Measurements from ENCODE around the gene RBMS3.

RBMS3 gene

GRCh38 chr3:29949940-29950616 lies 669.2 kb downstream of the RBMS3 start:
- no peaks in the 10 kb centered on the region for H3K79me2 ChIP-seq (ENCODE audit: control insufficient read depth, insufficient read depth, low read length, unreplicated experiment)
- H3K27me3 ChIP-seq (ENCODE audit: insufficient read depth, low read length) = no peaks in the 10 kb centered on the region
- peaks cover 7% of the 10 kb centered on the region for H3K4me1 ChIP-seq (ENCODE audit: control insufficient read depth, insufficient read depth, low read length, unreplicated experiment)
- H3K36me3 ChIP-seq (ENCODE audit: insufficient read depth, low read length) = no peaks in the 10 kb centered on the region
- no peak overlapping the region for H2AFZ ChIP-seq (ENCODE audit: low read length, unreplicated experiment)
- H3K4me3 ChIP-seq (ENCODE audit: low read depth, low read length) = no peak overlapping the region
- no peak overlapping the region for H3K27ac ChIP-seq (ENCODE audit: low read depth, low read length)

GRCh38 chr3:29952431-29952830 lies 671.6 kb downstream of the RBMS3 start:
- Histone ChIP-seq H3K27ac (ENCODE audit: low read depth, low read length) (no peak overlapping the region), H3K4me3 (ENCODE audit: low read depth, low read length) (no peak overlapping the region), H3K79me2 (ENCODE audit: control insufficient read depth, insufficient read depth, low read length, unreplicated experiment) (no peaks in the 10 kb centered on the region), H3K4me1 (ENCODE audit: control insufficient read depth, insufficient read depth, low read length, unreplicated experiment) (peaks cover 7% of the 10 kb centered on the region), H3K27me3 (ENCODE audit: insufficient read depth, low read length) (no peaks in the 10 kb centered on the region), H3K36me3 (ENCODE audit: insufficient read depth, low read length) (no peaks in the 10 kb centered on the region), H2AFZ (ENCODE audit: low read length, unreplicated experiment) (no peak overlapping the region)

- H3K27me3 ChIP-seq (ENCODE audit: insufficient read depth, low read length) = no peaks in the 10 kb centered on the region
- H2AFZ ChIP-seq (ENCODE audit: low read length, unreplicated experiment) = no peak overlapping the region
- H3K36me3 ChIP-seq (ENCODE audit: insufficient read depth, low read length) = peaks cover 5% of the 10 kb centered on the region; the same call in 1 of the 2 replicates
- no peak overlapping the region for H3K4me3 ChIP-seq (ENCODE audit: low read depth, low read length)
- no peaks in the 10 kb centered on the region for H3K79me2 ChIP-seq (ENCODE audit: control insufficient read depth, insufficient read depth, low read length, unreplicated experiment)
- H3K4me1 ChIP-seq (ENCODE audit: control insufficient read depth, insufficient read depth, low read length, unreplicated experiment) = no peaks in the 10 kb centered on the region
- no peak overlapping the region for H3K27ac ChIP-seq (ENCODE audit: low read depth, low read length)
Observed at GRCh38 chr3:29955413-29955812, 674.5 kb downstream of the RBMS3 start.

DNA sequence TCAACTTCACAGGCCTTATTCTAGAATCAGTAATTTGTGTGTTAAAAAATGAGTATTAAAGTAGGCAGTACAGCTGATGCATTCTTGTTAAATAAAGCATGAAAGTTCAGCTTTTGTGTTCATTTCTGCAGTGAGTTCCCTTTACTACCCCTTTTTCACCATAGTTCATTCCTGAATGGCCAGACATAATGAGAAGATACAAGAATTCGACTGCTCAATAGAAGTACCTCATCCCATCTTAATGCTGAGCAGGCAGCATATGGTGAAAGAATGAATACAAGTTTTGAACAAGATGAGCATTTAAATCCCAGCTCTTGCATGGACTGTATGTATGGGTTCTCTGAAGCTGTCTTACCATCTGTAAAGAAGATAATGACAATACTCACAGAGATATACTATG lies 677.9 kb downstream of the RBMS3 start:
- Histone ChIP-seq H3K36me3 (ENCODE audit: insufficient read depth, low read length) (peaks cover 5% of the 10 kb centered on the region), H3K4me3 (ENCODE audit: low read depth, low read length) (no peak overlapping the region), H3K27me3 (ENCODE audit: insufficient read depth, low read length) (no peaks in the 10 kb centered on the region), H3K27ac (ENCODE audit: low read depth, low read length) (no peak overlapping the region), H2AFZ (ENCODE audit: low read length, unreplicated experiment) (no peak overlapping the region), H3K79me2 (ENCODE audit: control insufficient read depth, insufficient read depth, low read length, unreplicated experiment) (no peaks in the 10 kb centered on the region), H3K4me1 (ENCODE audit: control insufficient read depth, insufficient read depth, low read length, unreplicated experiment) (no peaks in the 10 kb centered on the region)

DNA sequence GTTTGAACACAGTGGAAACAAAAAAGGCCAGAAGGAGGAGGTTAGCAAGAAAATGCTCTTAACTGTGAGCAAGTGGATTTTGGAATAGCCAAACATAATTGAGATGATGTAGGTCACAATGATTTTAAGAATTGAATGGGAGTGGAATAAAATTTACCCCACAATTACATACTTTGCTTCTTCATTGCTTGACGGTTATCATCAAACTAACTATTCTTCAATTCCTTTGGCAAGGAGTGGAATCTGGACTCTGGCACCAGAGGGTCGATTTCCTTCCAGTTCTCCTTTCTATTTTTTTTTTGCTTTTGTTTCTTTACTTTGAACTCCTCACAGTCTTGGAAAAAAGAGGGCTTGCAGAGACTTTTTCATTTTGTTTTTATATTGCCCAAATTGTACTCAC lies 691.0 kb downstream of the RBMS3 start:
- peaks cover 7% of the 10 kb centered on the region; the same call in 1 of the 2 replicates for H3K36me3 ChIP-seq (ENCODE audit: insufficient read depth, low read length)
- H3K27ac ChIP-seq (ENCODE audit: low read depth, low read length) = peak overlapping the region; percentile 32; the same call in 1 of the 2 replicates
- H3K4me1 ChIP-seq (ENCODE audit: control insufficient read depth, insufficient read depth, low read length, unreplicated experiment) = peaks cover 11% of the 10 kb centered on the region
- no peak overlapping the region for H2AFZ ChIP-seq (ENCODE audit: low read length, unreplicated experiment)
- no peaks in the 10 kb centered on the region for H3K79me2 ChIP-seq (ENCODE audit: control insufficient read depth, insufficient read depth, low read length, unreplicated experiment)
- H3K4me3 ChIP-seq (ENCODE audit: low read depth, low read length) = no peak overlapping the region
- no peaks in the 10 kb centered on the region for H3K27me3 ChIP-seq (ENCODE audit: insufficient read depth, low read length)

DNA sequence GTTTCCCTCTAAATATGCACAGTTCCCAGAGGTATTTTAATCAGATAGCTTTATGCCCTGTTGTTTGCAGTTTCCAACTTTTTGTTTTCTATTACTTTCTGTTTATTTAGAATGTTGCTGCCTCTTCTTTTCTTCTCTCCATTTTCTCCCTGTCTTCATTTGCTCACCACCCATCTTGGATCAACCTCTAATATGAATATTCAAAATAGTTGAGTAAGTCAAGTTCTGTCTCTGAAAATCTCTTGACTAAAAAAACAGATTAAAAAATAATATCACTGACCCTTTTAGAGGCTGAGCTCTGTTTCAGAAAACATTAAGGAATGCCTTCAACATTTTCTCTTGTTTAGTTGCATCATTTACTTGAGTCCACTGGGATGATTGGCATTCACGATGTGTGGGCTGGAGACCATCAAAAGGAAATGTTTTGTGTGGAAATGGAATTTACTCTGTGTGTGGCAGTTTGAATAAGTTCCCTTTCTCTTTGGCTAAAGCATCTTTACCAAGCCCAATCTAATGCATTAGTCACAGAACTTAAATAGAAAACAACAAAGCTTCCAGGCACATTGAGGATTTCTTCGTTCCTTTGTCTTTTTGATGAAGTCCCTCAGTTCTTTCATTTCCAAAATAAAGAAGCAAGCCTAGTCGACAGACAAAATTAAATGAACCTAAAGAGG lies 691.6 kb downstream of the RBMS3 start:
- peak overlapping the region; percentile 28 for H3K4me3 ChIP-seq (ENCODE audit: low read depth, low read length)
- no peaks in the 10 kb centered on the region for H3K27me3 ChIP-seq (ENCODE audit: insufficient read depth, low read length)
- H3K27ac ChIP-seq (ENCODE audit: low read depth, low read length) = peak overlapping the region; percentile 32
- H2AFZ ChIP-seq (ENCODE audit: low read length, unreplicated experiment) = no peak overlapping the region
- no peaks in the 10 kb centered on the region for H3K79me2 ChIP-seq (ENCODE audit: control insufficient read depth, insufficient read depth, low read length, unreplicated experiment)
- H3K36me3 ChIP-seq (ENCODE audit: insufficient read depth, low read length) = peaks cover 7% of the 10 kb centered on the region; the same call in 1 of the 2 replicates
- peaks cover 11% of the 10 kb centered on the region for H3K4me1 ChIP-seq (ENCODE audit: control insufficient read depth, insufficient read depth, low read length, unreplicated experiment)

DNA sequence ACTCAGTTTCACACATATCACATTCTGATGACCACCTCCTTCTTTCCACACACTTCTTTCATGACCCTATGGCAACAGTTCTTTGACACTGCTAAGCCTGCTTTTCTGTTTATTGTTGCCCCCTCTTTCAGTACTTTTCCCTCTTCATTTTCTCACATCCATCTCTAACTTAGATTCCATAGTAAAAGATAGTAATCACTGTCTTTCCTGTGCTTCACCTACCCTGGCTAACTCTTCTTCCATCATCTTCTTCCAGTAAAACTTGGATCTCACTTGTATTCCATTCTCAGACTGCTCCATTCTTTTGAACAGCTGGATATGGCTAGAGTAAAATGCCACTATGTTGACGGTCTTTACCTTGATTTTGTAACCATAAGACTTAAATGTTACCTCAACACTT lies 692.9 kb downstream of the RBMS3 start:
- H2AFZ ChIP-seq (ENCODE audit: low read length, unreplicated experiment) = no peak overlapping the region
- peaks cover 7% of the 10 kb centered on the region; the same call in 1 of the 2 replicates for H3K36me3 ChIP-seq (ENCODE audit: insufficient read depth, low read length)
- H3K27me3 ChIP-seq (ENCODE audit: insufficient read depth, low read length) = no peaks in the 10 kb centered on the region
- H3K4me1 ChIP-seq (ENCODE audit: control insufficient read depth, insufficient read depth, low read length, unreplicated experiment) = peaks cover 11% of the 10 kb centered on the region
- no peak overlapping the region for H3K4me3 ChIP-seq (ENCODE audit: low read depth, low read length)
- H3K27ac ChIP-seq (ENCODE audit: low read depth, low read length) = no peak overlapping the region
- H3K79me2 ChIP-seq (ENCODE audit: control insufficient read depth, insufficient read depth, low read length, unreplicated experiment) = no peaks in the 10 kb centered on the region

- H3K36me3 ChIP-seq (ENCODE audit: insufficient read depth, low read length) = peaks cover 7% of the 10 kb centered on the region; the same call in 1 of the 2 replicates
- H3K79me2 ChIP-seq (ENCODE audit: control insufficient read depth, insufficient read depth, low read length, unreplicated experiment) = no peaks in the 10 kb centered on the region
- no peak overlapping the region for H2AFZ ChIP-seq (ENCODE audit: low read length, unreplicated experiment)
- no peaks in the 10 kb centered on the region for H3K27me3 ChIP-seq (ENCODE audit: insufficient read depth, low read length)
- H3K4me1 ChIP-seq (ENCODE audit: control insufficient read depth, insufficient read depth, low read length, unreplicated experiment) = peaks cover 9% of the 10 kb centered on the region
- no peak overlapping the region for H3K27ac ChIP-seq (ENCODE audit: low read depth, low read length)
- H3K4me3 ChIP-seq (ENCODE audit: low read depth, low read length) = no peak overlapping the region
Observed at GRCh38 chr3:29976871-29977270, 696.0 kb downstream of the RBMS3 start.

DNA sequence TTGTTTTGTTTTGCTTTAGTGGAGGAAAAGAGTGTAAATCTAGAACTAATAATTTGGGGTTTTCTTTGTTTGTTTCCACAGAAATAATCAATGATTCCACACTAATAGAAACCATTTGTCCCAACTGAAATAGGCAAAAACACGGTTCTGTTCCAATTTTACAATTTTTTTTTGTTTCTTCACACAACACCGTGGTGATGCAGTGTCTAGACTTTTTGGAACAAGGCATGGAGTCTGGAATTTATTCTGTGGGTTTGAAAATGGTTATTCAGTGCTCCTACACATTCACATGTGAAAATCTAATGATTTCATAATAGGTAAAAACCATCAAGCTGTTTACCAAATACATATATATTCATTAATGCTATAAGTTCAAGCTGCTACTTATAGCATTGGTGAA lies 696.5 kb downstream of the RBMS3 start:
- H3K27ac ChIP-seq (ENCODE audit: low read depth, low read length) = no peak overlapping the region
- H3K4me1 ChIP-seq (ENCODE audit: control insufficient read depth, insufficient read depth, low read length, unreplicated experiment) = peaks cover 4% of the 10 kb centered on the region
- H3K4me3 ChIP-seq (ENCODE audit: low read depth, low read length) = no peak overlapping the region
- no peak overlapping the region for H2AFZ ChIP-seq (ENCODE audit: low read length, unreplicated experiment)
- H3K27me3 ChIP-seq (ENCODE audit: insufficient read depth, low read length) = no peaks in the 10 kb centered on the region
- no peaks in the 10 kb centered on the region for H3K79me2 ChIP-seq (ENCODE audit: control insufficient read depth, insufficient read depth, low read length, unreplicated experiment)
- H3K36me3 ChIP-seq (ENCODE audit: insufficient read depth, low read length) = peaks cover 7% of the 10 kb centered on the region; the same call in 1 of the 2 replicates

- Histone ChIP-seq H3K36me3 (ENCODE audit: insufficient read depth, low read length) (peaks cover 7% of the 10 kb centered on the region; the same call in 1 of the 2 replicates), H3K27ac (ENCODE audit: low read depth, low read length) (no peak overlapping the region), H3K27me3 (ENCODE audit: insufficient read depth, low read length) (no peaks in the 10 kb centered on the region), H2AFZ (ENCODE audit: low read length, unreplicated experiment) (no peak overlapping the region), H3K79me2 (ENCODE audit: control insufficient read depth, insufficient read depth, low read length, unreplicated experiment) (no peaks in the 10 kb centered on the region), H3K4me1 (ENCODE audit: control insufficient read depth, insufficient read depth, low read length, unreplicated experiment) (no peaks in the 10 kb centered on the region), H3K4me3 (ENCODE audit: low read depth, low read length) (no peak overlapping the region)
Observed at GRCh38 chr3:29978036-29978435, 697.2 kb downstream of the RBMS3 start.

- Histone ChIP-seq H3K27ac (ENCODE audit: low read depth, low read length) (no peak overlapping the region), H3K36me3 (ENCODE audit: insufficient read depth, low read length) (peaks cover 9% of the 10 kb centered on the region), H3K79me2 (ENCODE audit: control insufficient read depth, insufficient read depth, low read length, unreplicated experiment) (no peaks in the 10 kb centered on the region), H3K27me3 (ENCODE audit: insufficient read depth, low read length) (no peaks in the 10 kb centered on the region), H2AFZ (ENCODE audit: low read length, unreplicated experiment) (no peak overlapping the region), H3K4me1 (ENCODE audit: control insufficient read depth, insufficient read depth, low read length, unreplicated experiment) (no peaks in the 10 kb centered on the region), H3K4me3 (ENCODE audit: low read depth, low read length) (no peak overlapping the region)
Observed at GRCh38 chr3:29991198-29991597, 710.3 kb downstream of the RBMS3 start.
